ENCODE measurements around the gene TEAD4. TPM values are rescaled to one million over a fixed set of nuclear protein-coding genes. Genes with fewer than 3 reads are reported as not detected.

The TEAD4 gene
- total RNA-seq, 1 experiment from 2014 or later = 43.2 TPM

- Histone ChIP-seq H3K79me2 (ENCODE audit: insufficient read depth, low read length) (peaks cover 5% of the 10 kb centered on the region; the same call in 1 of the 2 replicates), H3K27me3 (ENCODE audit: insufficient read depth, low read length) (no peaks in the 10 kb centered on the region), H3K9me3 (ENCODE audit: control insufficient read depth in 1 of 2, insufficient read depth in 1 of 2, low read depth in 1 of 2, low read length in 2 of 2) (no peaks in the 10 kb centered on the region), H3K4me3 (replicated peaks in 1 of 2; ENCODE audit: low read depth in 1 of 2, low read length in 2 of 2) (no peak overlapping the region), H3K27ac (ENCODE audit: low read depth, low read length) (no peak overlapping the region), H2AFZ (ENCODE audit: low read depth, low read length, poor library complexity, severe bottlenecking) (no peak overlapping the region), H3K4me1 (ENCODE audit: control insufficient read depth in 1 of 2, insufficient read depth in 2 of 2, low read length in 2 of 2) (no peaks in the 10 kb centered on the region), H3K9me2 (ENCODE audit: insufficient read depth) (no peaks in the 10 kb centered on the region), H3K36me3 (ENCODE audit: control insufficient read depth in 1 of 2, insufficient read depth in 2 of 2, low read length in 2 of 2) (peaks cover 0 to 9% of the 10 kb centered on the region in 2 experiments; a peak in 3 of 4 replicates), H3K9ac (ENCODE audit: low read length) (no peak overlapping the region), H4K20me1 (ENCODE audit: insufficient read depth) (no peaks in the 10 kb centered on the region), H3K4me2 (ENCODE audit: low read length) (no peak overlapping the region)
- intact Hi-C loops (cut with micrococcal nuclease) = no loop called here
- ChIA-PET CTCF (no interaction called here), RAD21 (ENCODE audit: low non-redundant PET in 1 of 2, low total read pairs in 2 of 2, uncharacterized antibody in 2 of 2, unreplicated experiment in 2 of 2) (no interaction called here), POLR2A (no interaction called here)
- no TSS peak for BruUV-seq (replicated peaks)
- no peak for TF ChIP-seq SP1 (IDR thresholded peaks at IDR 0.05; ENCODE audit: low read depth)
- no peak for TF ChIP-seq REST (IDR thresholded peaks at IDR 0.05; ENCODE audit: low read depth)
- TF ChIP-seq YY1 (IDR thresholded peaks at IDR 0.05; ENCODE audit: extremely low read depth, insufficient replicate concordance, low read depth, low read length) = no peak
- no peak for TF ChIP-seq TCF7L2 (IDR thresholded peaks at IDR 0.05; ENCODE audit: borderline replicate concordance, extremely low read depth, insufficient read depth, insufficient read length)
- TF ChIP-seq SIN3A (IDR thresholded peaks at IDR 0.05; ENCODE audit: low read depth) = no peak
- TF ChIP-seq POLR2AphosphoS5 (IDR thresholded peaks at IDR 0.05; ENCODE audit: low read depth, low read length) = no peak
- ATAC-seq (no peak), DNase-seq (ENCODE audit: low read depth, low spot score) (no peak)
Observed at GRCh38 chr12:3009780-3010179, 50.6 kb downstream of the TEAD4 start.
